ENCODE data around the gene ZNF230. TPM values are rescaled to one million over a fixed set of nuclear protein-coding genes. Genes with fewer than 3 reads are reported as not detected.

ZNF230 gene
- polyA plus RNA-seq (2013, experiment 1 of 2), result 2.1 TPM
- 1.5 TPM for polyA plus RNA-seq (2013, experiment 2 of 2)

DNA sequence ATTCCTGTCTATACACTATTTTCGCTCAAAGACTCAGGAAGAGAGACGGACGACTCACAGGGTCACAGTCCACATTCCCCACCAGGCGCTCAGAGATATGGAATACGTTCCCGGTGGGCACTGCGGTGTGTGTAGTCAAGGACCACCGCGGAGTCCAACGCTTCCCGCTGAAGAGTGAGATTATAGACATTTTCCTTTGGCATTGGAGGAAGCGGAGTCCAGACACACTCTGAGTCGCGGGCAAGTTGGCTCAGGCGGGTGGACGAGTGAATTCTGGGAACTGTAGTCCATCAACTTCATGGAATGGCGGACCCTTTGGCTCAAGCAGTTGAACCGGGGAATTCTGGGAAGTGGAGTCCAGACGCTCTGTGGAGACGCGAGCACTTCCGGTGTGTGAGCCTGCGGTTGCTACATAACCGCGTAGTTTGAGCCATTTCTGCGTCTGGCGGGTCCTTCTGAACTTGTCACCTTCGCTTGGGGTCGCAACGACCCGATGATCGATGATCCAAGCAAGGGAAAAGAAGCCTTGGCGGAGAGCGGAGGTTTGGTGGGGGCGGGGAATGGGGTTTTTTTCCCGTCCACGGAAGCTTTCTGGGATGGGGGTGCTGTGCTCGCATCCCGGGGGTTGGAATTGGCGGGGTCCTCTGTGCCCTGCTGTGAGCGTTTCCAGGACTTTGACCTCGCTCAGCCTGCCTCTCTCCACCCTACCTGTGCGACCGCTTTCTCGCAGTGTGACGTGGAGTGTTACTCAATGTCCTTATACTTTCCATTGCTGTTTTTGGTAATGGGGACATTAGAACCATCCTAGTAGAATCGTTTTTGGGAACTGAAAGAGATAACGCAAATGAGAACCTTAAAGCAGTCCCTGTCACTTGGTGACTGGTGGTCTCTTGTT lies at the start of gene ZNF230:
ZNF230 (plus strand) TSS at position 392 of the 895 bp plus-strand sequence. CDS start 4,122 bp downstream, outside the sequence.
- no peaks in the 10 kb centered on the region for H3K9me3 ChIP-seq (ENCODE audit: insufficient read depth, low read depth, low read length)
- H3K4me1 ChIP-seq (ENCODE audit: insufficient read depth, low read length), result no peaks in the 10 kb centered on the region; the same call in 1 of the 2 replicates
- under 1% methylated on average over 48 of the region's 48 CpGs for WGBS
- H3K27ac ChIP-seq (ENCODE audit: low read depth, low read length), result no peak within 1 kb of the TSS
- H3K36me3 ChIP-seq (ENCODE audit: insufficient read depth, low read length), result no peaks in the 10 kb centered on the region
- H3K9ac ChIP-seq (ENCODE audit: low read depth, low read length), result peak within 1 kb of the TSS; percentile 64
- peak within 1 kb of the TSS; percentile 74 for H3K4me3 ChIP-seq (ENCODE audit: low read length)
- no peaks in the 10 kb centered on the region for H3K27me3 ChIP-seq (ENCODE audit: insufficient read depth, low read length)

DNA sequence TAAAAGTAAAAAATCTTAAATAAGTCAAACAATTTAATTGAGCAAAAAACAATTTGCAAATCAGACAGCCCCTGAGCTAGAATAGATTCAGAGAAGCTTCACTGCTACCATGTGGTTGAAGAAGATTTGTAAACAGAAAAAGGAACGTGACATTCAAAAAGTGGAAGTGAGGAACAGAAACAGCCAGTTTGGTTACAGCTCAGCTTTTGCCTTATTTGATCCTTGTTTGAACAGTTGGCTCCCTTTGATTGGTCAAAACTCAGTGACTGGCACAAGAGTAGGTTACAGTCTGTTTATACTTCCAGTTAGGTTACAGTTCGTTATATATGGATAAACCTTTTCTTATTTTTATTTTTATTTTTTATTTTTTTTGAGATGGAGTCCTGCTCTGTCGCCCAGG lies 45.9 kb upstream of the ZNF230 start:
- H3K27me3 ChIP-seq (ENCODE audit: insufficient read depth, low read length), result no peaks in the 10 kb centered on the region
- no peak overlapping the region for H3K27ac ChIP-seq (ENCODE audit: low read depth, low read length)
- H3K9me3 ChIP-seq (ENCODE audit: insufficient read depth, low read depth, low read length), result peaks cover 47% of the 10 kb centered on the region
- WGBS, result 98% methylated on average over 2 of the region's 3 CpGs
- H3K4me3 ChIP-seq (ENCODE audit: low read length), result no peak overlapping the region
- no peak overlapping the region for H3K9ac ChIP-seq (ENCODE audit: low read depth, low read length)
- no peaks in the 10 kb centered on the region for H3K4me1 ChIP-seq (ENCODE audit: insufficient read depth, low read length)
- peaks cover 21% of the 10 kb centered on the region; the same call in 1 of the 2 replicates for H3K36me3 ChIP-seq (ENCODE audit: insufficient read depth, low read length)

- no peak overlapping the region for H3K4me3 ChIP-seq (ENCODE audit: low read length)
- 94% methylated on average over 3 of the region's 3 CpGs for WGBS
- H3K27me3 ChIP-seq (ENCODE audit: insufficient read depth, low read length), result no peaks in the 10 kb centered on the region
- H3K36me3 ChIP-seq (ENCODE audit: insufficient read depth, low read length), result peaks cover 26% of the 10 kb centered on the region
- no peaks in the 10 kb centered on the region for H3K4me1 ChIP-seq (ENCODE audit: insufficient read depth, low read length)
- no peak overlapping the region for H3K9ac ChIP-seq (ENCODE audit: low read depth, low read length)
- H3K27ac ChIP-seq (ENCODE audit: low read depth, low read length), result no peak overlapping the region
- peaks cover 58% of the 10 kb centered on the region for H3K9me3 ChIP-seq (ENCODE audit: insufficient read depth, low read depth, low read length)
Measured at GRCh38 chr19:43957891-43958290, 44.9 kb upstream of the ZNF230 start.

DNA sequence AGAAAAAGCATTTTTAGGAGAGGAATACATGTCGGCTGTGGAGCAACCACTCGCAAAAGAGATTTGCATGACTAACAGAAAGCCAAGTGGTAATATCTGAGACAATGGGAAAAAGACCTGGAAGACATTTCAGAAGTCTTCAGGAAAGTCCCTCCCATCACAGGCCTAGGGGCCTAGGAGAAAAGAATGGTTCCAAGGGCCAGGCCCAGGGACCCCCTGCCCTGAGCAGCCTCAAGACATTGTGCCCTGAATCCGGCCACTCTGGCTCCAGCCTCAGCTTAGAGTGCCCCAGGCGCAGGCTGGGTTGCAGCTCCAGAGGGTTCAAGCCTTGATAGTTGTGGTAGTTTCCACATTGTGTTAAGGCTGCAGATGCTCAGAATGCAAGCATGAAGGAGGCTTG lies 42.3 kb upstream of the ZNF230 start:
- no peak overlapping the region for H3K9ac ChIP-seq (ENCODE audit: low read depth, low read length)
- no peak overlapping the region for H3K4me3 ChIP-seq (ENCODE audit: low read length)
- peaks cover 81% of the 10 kb centered on the region for H3K9me3 ChIP-seq (ENCODE audit: insufficient read depth, low read depth, low read length)
- 68% methylated on average over 4 of the region's 4 CpGs for WGBS
- H3K36me3 ChIP-seq (ENCODE audit: insufficient read depth, low read length), result peaks cover 48% of the 10 kb centered on the region
- H3K4me1 ChIP-seq (ENCODE audit: insufficient read depth, low read length), result no peaks in the 10 kb centered on the region
- no peaks in the 10 kb centered on the region for H3K27me3 ChIP-seq (ENCODE audit: insufficient read depth, low read length)
- no peak overlapping the region for H3K27ac ChIP-seq (ENCODE audit: low read depth, low read length)

DNA sequence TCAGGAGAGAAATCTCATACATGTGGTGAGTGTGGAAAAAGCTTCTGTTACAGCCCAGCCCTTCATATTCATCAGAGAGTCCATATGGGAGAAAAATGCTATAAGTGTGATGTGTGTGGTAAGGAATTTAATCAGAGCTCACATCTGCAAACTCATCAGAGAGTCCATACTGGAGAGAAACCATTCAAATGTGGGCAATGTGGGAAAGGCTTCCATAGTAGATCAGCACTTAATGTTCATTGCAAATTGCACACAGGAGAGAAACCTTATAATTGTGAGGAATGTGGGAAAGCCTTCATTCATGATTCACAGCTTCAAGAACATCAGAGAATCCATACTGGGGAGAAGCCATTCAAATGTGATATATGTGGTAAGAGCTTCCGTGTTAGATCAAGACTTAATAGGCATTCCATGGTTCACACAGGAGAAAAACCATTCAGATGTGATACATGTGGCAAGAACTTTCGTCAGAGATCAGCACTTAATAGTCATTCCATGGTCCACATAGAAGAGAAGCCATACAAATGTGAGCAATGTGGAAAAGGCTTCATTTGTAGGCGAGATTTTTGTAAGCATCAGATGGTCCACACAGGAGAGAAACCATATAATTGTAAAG lies 36.6 kb upstream of the ZNF230 start:
- 90% methylated on average over 3 of the region's 3 CpGs for WGBS
- Histone ChIP-seq H3K4me1 (ENCODE audit: insufficient read depth, low read length) (no peaks in the 10 kb centered on the region), H3K27ac (ENCODE audit: low read depth, low read length) (no peak overlapping the region), H3K4me3 (ENCODE audit: low read length) (peak overlapping the region; percentile 23), H3K9me3 (ENCODE audit: insufficient read depth, low read depth, low read length) (peaks cover 98% of the 10 kb centered on the region), H3K9ac (ENCODE audit: low read depth, low read length) (no peak overlapping the region), H3K36me3 (ENCODE audit: insufficient read depth, low read length) (peaks cover 80% of the 10 kb centered on the region), H3K27me3 (ENCODE audit: insufficient read depth, low read length) (no peaks in the 10 kb centered on the region)

DNA sequence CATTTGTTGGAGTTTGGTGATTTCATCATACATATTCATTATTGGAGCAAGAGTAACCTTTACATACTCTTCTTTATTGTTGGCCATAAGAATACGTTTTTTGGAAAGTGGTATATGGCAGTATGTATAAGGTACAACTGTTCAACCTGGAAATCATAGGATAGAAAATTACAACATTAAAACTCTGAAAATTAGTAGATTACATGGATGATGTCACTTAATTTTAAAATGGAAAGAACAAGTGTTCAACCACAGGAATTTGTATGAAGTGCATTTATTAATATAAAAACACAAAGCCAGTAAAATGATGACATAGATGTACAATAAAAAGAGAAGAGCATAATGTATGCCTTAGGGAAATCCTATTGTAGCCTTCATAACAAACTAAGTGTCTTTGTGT lies 26.0 kb upstream of the ZNF230 start:
- peaks cover 69% of the 10 kb centered on the region for H3K9me3 ChIP-seq (ENCODE audit: insufficient read depth, low read depth, low read length)
- no peak overlapping the region for H3K4me3 ChIP-seq (ENCODE audit: low read length)
- no peak overlapping the region for H3K27ac ChIP-seq (ENCODE audit: low read depth, low read length)
- no peaks in the 10 kb centered on the region for H3K36me3 ChIP-seq (ENCODE audit: insufficient read depth, low read length)
- H3K4me1 ChIP-seq (ENCODE audit: insufficient read depth, low read length), result no peaks in the 10 kb centered on the region
- no peak overlapping the region for H3K9ac ChIP-seq (ENCODE audit: low read depth, low read length)
- WGBS, result no CpG with 5 or more reads among the region's 1 CpG
- no peaks in the 10 kb centered on the region for H3K27me3 ChIP-seq (ENCODE audit: insufficient read depth, low read length)

- WGBS, result 92% methylated on average over 2 of the region's 2 CpGs
- H3K4me3 ChIP-seq (ENCODE audit: low read length), result peak overlapping the region; percentile 87; the same call in 1 of the 2 replicates
- peaks cover 5% of the 10 kb centered on the region for H3K36me3 ChIP-seq (ENCODE audit: insufficient read depth, low read length)
- no peak overlapping the region for H3K9ac ChIP-seq (ENCODE audit: low read depth, low read length)
- H3K9me3 ChIP-seq (ENCODE audit: insufficient read depth, low read depth, low read length), result peaks cover 4% of the 10 kb centered on the region; the same call in 1 of the 2 replicates
- no peaks in the 10 kb centered on the region for H3K4me1 ChIP-seq (ENCODE audit: insufficient read depth, low read length)
- no peaks in the 10 kb centered on the region for H3K27me3 ChIP-seq (ENCODE audit: insufficient read depth, low read length)
- H3K27ac ChIP-seq (ENCODE audit: low read depth, low read length), result no peak overlapping the region
Measured at GRCh38 chr19:43983544-43983911, 19.2 kb upstream of the ZNF230 start.

DNA sequence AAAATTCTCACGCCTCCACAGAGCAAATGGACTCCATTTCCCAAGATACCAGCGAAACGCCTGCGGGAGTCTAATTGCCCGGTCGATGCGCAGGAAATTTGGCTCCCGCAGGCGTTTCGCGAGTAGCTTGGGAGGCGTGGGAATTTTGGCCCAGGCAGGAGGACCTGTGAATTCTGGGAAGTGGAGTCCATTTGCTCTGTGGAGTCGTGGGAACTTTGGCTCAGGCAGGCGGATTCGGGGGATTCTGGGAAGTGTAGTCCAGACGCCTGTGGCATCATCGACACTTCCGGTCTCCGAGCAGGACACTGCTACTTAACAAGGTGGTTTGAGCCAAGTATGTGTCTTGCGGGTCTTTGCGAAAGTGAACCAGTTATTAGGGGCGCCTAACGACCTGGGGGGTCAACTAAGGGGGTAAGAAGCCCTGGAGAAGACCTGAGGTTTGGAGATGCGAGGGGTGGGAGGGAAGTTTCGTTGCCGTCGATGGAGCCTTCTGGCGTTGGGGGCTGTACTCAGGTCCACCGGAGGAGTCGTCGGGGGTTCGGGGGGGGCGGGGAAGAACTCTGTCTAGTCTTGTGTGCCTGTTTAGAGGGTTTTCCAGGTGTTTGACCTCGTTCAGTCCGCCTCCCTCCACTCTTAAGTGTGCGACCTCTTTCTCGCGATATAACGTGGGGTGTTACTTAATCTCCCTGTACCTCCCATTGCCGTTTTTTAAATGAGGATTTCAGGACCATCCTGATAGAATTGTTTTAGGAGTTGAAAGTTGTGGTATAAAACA lies 18.7 kb upstream of the ZNF230 start, which contains the start of gene ZNF155:
ZNF155 (plus strand) TSS at position 277 of the 775 bp plus-strand sequence. CDS start 4,356 bp downstream, outside the sequence.
- Histone ChIP-seq H3K4me3 (ENCODE audit: low read length) (peak within 1 kb of the TSS; percentile 87), H3K9me3 (ENCODE audit: insufficient read depth, low read depth, low read length) (peaks cover 3% of the 10 kb centered on the region; the same call in 1 of the 2 replicates), H3K27me3 (ENCODE audit: insufficient read depth, low read length) (no peaks in the 10 kb centered on the region), H3K27ac (ENCODE audit: low read depth, low read length) (no peak within 1 kb of the TSS), H3K4me1 (ENCODE audit: insufficient read depth, low read length) (no peaks in the 10 kb centered on the region), H3K36me3 (ENCODE audit: insufficient read depth, low read length) (peaks cover 11% of the 10 kb centered on the region), H3K9ac (ENCODE audit: low read depth, low read length) (peak within 1 kb of the TSS; percentile 70)
- WGBS, result 1% methylated on average over 40 of the region's 40 CpGs

DNA sequence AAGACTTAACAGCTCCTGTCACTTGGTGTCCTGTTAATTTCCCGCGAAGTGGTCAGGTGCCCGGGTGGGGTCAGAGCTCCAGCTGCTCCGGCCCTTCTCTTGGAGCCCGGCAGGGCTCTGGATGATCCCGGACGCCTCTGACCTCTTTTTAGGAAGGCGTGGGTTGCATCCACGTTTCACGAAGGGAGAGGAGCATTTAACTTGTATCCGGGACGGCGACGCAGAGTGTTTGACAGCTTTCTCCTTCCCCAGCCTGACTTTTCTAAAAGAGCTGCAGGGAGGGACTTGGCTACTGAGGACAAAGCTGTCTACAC lies 18.1 kb upstream of the ZNF230 start:
- Histone ChIP-seq H3K27ac (ENCODE audit: low read depth, low read length) (no peak overlapping the region), H3K4me3 (ENCODE audit: low read length) (peak overlapping the region; percentile 87), H3K9ac (ENCODE audit: low read depth, low read length) (peak overlapping the region; percentile 70), H3K27me3 (ENCODE audit: insufficient read depth, low read length) (no peaks in the 10 kb centered on the region), H3K4me1 (ENCODE audit: insufficient read depth, low read length) (no peaks in the 10 kb centered on the region), H3K9me3 (ENCODE audit: insufficient read depth, low read depth, low read length) (peaks cover under 1% of the 10 kb centered on the region; the same call in 1 of the 2 replicates), H3K36me3 (ENCODE audit: insufficient read depth, low read length) (peaks cover 17% of the 10 kb centered on the region)
- 7% methylated on average over 14 of the region's 14 CpGs for WGBS

DNA sequence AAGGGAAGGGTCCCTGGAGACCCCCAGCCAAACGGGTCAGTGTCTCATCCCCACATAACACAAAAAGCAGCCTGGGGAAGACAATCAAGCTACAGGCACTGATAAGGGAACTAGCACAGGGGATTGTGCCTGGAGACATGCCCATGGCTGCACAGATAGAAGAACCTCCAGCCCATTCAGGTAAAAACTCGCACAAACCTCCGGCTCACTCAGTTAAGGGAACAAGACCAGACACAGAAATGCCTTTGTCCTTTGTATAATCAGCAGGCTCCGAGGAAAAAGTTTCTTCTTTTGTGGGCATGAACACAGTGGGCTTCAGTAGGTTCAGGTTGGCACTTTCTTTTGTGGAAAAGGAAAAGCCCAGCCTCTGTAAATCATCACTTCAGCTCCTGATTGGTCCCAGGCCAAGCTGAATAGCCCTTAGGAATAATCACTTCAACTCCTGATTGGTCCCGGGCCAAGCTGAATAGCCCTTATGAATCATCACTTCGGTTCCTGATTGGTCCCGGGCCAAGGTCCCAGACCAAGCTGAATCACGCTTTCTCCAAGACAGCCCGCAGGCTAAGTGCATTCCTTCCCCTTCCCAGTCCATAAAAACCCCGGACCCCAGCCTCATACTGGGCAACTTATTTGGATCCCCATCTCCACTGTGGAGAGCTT lies 5.0 kb upstream of the ZNF230 start:
- no peaks in the 10 kb centered on the region; the same call in 1 of the 2 replicates for H3K4me1 ChIP-seq (ENCODE audit: insufficient read depth, low read length)
- WGBS, result 85% methylated on average over 10 of the region's 10 CpGs
- H3K4me3 ChIP-seq (ENCODE audit: low read length), result no peak overlapping the region
- no peak overlapping the region for H3K27ac ChIP-seq (ENCODE audit: low read depth, low read length)
- no peaks in the 10 kb centered on the region for H3K9me3 ChIP-seq (ENCODE audit: insufficient read depth, low read depth, low read length)
- H3K27me3 ChIP-seq (ENCODE audit: insufficient read depth, low read length), result no peaks in the 10 kb centered on the region
- peaks cover 44% of the 10 kb centered on the region for H3K36me3 ChIP-seq (ENCODE audit: insufficient read depth, low read length)
- no peak overlapping the region for H3K9ac ChIP-seq (ENCODE audit: low read depth, low read length)
